A172 (cell line): ENCODE results near the gene SPSB4. TPM values are rescaled to one million over a fixed set of nuclear protein-coding genes. Genes with fewer than 3 reads are reported as not detected.

Experiments used
- DNase-seq: peaks from one replicate; pipeline ENCODE4 v3.0.0-alpha.2; 2015; ENCODE audit warnings: low spot score
- total RNA-seq: library from RNA; depleted of rRNA; stranded (reverse); fragments of >200 nt; shearing (Covaris generic); gene quantifications from 2 replicates; pipeline ENCODE4 v1.2.3, GENCODE V29; 2014

SPSB4 gene
- total RNA-seq, 1 experiment from 2014 or later = 1.1 TPM

DNA sequence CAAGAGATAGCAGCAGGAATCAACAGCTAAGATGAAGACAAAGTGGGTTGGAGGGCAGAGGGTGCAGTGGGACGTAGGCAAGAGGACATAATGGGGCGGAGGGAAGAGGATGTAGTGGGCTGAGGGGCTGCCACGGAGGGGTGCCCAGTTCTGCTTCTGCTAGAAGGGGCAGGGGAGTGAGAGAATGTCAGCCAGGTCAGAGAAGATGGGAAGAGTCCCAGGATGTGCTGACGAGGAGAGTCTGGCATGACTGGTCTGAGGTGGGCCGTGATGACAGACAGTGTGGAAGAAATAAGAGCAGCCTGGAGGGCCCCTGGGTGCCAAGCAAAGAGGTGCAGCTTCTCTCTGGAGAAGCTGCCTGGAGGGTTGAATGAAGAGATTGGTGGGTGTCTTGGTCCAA lies 4.0 kb downstream of the SPSB4 start:
- DNase-seq = no peak

GRCh38 chr3:141055536-141056445 lies 4.6 kb downstream of the SPSB4 start:
- no peak for DNase-seq

GRCh38 chr3:141056751-141057171 lies 5.6 kb downstream of the SPSB4 start:
- DNase-seq = no peak

DNA sequence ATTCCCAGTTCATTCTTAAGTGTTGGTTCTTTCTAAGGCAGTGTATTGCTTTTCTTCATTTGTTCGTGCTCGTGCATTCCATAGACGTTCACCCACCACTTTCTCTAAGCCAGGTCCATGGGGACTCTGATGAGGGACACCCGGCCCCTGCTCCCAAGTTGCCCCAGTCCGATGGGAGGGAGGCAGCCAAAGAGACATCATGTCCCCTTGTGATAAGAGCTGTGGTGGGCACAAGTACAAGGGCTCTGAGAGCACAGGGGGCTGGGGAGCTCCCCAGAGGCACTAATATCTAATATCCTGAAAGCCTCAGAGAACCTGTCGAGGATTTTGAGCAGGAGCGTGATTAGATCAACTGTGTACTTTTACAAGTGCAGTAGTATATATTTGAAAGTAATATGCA lies 6.3 kb downstream of the SPSB4 start:
- DNase-seq = no peak

DNA sequence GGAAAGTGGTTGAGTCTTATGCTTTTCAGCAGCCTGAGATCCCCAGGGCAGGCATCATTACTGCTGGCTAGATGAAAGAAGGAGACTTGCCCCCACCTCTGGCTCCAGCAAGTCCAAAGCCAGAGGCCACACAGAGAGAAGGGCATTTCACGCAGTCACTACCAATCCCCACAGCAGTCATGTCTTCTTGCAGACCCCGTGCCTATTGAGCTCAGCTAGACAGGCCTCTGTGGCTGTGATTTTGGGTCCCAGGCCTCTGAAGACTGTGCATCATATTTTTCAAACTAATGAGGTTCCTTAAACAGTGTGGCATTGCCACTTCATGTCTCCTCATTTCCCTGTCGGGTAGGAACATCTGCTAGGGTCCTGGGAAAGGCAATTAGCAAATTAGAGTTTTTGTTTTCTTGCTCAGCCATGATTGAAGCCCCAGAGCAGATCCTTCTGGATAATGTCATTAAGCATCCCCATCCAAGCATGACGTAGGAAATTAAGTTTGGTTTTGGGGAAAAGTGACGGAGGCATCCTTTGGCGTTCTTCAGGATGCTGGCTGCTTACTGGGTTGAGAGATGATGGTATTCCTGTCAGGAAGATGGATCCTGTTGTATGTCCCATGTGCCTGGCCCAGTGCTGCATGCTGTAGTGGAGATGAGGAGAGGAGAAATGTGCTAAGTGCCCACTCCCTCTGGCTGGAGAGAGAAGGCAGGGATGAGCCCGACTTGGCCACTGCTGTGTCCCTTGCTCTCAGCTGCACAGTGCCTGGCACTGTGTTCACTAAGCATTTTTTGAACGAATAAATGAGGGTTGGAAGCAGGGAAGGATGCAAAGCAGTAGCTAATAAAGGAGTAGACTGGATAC lies 7.0 kb downstream of the SPSB4 start:
- no peak for DNase-seq

- no peak for DNase-seq
These were observed 7.8 kb downstream of the SPSB4 start for GRCh38 chr3:141058996-141059395.

DNA sequence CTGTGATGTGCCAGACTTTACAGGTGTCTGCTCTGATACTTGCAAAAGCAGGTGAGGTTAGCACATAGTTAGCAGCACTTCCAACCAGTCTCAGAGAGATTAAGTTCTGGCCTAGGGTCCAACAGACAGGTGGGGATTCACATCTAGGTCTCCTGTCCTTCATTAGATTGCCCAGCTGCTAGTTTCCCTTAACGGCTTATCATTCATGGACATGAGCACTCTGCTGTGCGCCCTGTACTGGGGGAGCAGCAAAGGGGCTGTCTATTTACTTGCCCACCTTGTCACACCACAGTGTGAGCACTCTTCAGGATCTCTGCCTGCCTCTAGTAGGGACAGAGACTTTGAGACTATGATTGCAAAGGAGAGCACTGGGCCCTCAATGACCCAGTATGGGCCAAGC lies 8.7 kb downstream of the SPSB4 start:
- no peak for DNase-seq

DNA sequence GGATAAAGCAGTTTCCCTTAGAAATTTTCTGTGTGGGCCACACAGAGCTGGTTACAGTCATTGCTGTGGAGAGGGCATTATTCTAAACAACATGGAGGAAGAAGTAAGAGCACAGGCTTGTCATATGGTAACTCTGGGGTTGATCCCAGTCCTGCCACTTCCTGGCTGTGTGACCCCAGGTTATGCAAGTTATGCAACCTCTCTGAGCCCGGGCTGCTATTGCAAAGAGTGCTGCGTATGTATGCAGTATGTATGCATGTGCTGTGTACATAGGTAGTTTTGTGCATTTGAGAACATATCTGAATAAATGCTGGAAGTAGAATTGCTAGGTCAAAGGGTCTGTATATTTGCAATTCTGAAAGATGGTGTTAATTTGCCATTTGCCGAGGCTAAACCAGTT lies 9.2 kb downstream of the SPSB4 start:
- DNase-seq = no peak

DNA sequence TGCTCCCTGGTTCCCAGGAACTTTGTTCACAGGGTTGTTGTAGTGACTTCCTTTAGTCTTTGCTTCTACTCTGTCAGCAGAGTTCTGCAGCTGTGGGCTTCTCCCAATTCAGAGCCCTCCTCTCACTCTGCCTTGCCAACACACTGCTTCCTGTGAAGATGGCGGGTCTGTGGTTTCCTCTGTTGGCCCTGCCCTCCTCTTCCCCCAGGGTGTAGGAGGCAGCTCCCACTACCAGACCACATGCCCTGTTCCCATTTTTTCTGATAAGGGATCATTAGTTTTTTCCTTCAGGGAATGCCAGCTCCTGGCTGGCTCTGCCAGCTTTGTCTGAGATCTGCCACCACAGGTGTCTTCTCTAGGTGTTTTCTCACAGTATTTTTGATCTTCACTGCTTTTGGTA lies 12.7 kb downstream of the SPSB4 start:
- DNase-seq = no peak

- no peak for DNase-seq
These were observed 13.2 kb downstream of the SPSB4 start for GRCh38 chr3:141064255-141064926.

- no peak for DNase-seq
These were observed 14.1 kb downstream of the SPSB4 start for GRCh38 chr3:141065258-141065657.

DNA sequence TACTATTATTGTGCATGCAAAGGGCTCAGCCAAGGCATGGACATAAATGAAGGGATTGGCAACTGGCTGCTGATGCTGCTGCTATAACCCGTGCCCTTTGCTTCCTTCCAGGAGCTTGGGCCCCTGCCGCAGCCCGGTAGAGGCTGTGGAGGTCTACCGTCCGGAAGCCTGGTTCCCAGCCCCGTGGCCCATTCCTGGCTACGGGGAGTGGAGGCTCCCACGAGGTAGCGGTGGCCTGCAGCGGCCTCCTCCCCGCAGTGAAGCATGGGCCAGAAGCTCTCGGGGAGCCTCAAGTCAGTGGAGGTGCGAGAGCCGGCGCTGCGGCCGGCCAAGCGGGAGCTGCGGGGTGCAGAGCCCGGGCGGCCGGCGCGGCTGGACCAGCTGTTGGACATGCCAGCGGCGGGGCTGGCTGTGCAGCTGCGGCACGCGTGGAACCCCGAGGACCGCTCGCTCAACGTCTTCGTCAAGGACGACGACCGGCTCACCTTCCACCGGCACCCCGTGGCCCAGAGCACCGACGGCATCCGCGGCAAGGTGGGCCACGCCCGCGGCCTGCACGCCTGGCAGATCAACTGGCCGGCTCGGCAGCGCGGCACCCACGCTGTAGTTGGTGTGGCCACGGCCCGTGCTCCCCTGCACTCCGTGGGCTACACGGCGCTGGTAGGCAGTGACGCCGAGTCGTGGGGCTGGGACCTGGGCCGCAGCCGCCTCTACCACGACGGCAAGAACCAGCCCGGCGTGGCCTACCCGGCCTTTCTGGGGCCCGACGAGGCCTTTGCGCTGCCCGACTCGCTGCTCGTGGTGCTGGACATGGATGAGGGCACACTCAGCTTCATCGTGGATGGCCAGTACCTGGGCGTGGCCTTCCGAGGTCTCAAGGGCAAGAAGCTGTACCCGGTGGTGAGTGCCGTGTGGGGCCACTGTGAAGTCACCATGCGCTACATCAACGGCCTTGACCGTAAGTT lies 15.0 kb downstream of the SPSB4 start:
- DNase-seq = no peak

GRCh38 chr3:141067206-141067974 lies 16.2 kb downstream of the SPSB4 start:
- no peak for DNase-seq

DNA sequence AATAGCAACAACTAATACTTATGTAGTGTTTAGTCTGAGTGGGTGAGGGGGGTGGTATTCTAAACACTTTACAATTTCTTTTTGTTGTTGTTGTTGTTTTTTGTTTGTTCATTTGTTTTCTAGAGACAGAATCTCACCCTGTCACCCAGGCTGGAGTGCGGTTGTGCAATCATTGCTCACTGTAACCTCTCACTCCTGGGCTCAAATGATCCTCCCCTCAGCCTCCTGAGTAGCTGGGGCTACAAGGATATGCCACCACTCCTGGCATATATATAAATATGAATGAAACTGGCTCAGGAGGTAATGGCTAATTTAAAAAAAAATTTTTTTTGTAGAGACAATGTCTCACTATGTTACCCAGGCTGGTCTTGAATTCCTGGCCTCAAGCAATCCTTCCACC lies 19.1 kb downstream of the SPSB4 start:
- DNase-seq = no peak

- no peak for DNase-seq
These were observed 19.7 kb downstream of the SPSB4 start for GRCh38 chr3:141070727-141071357.

- DNase-seq = no peak
These were observed 20.6 kb downstream of the SPSB4 start for GRCh38 chr3:141071681-141072260.

DNA sequence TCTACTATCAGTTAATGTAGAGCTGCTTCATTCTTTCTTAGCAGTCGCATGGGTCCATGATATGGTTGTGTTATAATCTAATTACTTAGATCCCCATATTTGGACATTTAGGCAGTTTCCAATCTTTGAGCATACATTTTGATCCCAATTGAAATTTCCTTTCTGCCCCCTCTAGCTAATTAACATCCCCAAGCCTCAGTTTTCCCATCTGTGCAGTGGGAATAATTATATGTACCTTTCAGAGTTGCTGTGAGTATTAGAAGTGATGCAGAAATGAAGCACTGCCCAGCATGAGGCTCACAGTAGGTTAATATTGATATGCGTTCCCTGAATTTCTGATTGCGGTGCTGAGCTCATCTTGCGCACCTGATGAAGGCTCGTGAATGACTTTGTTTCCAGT lies 21.8 kb downstream of the SPSB4 start:
- DNase-seq = no peak

DNA sequence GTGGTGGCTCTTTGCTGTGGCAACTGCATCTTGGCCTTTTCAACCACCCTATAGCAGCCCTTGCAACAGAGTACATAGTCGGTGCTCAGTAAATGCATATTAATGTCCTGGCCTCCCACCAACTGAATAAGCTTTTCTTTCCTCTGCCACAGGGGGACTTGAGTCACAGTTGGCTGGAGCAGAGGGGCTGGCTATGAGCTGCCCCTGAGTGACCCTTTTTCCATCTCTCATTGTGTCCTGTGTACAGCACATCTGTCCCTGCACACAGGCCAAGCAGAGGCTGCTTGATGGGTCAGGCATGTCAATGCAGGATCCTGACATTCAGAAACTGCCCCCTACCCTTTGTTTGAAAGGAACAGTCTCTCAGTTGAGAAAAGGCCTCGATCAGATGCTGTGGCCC lies 22.4 kb downstream of the SPSB4 start:
- DNase-seq = no peak

DNA sequence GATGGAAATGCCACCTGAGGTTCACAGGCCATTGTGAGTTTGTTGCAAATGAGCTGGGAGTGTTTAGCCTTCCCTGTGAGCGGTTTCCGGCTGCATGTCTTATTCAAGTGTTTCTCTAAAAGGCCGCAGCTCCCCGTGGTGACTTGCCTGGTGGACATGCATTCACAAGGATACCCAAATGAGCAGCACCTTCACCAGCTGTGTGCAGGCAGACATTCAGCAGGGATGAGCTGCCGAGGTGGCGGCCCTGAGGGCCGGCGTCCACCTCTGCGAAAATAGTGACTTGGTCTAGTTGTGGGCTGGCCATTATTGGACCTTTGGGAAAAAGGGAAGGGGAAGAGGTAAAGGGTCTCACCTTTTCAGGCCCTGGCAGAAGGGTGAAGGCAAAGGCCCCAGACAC lies 23.4 kb downstream of the SPSB4 start:
- no peak for DNase-seq
